Measurements from ENCODE around the gene CCDC70.
"Not testable (repeated sequence)": the region's sequence is repeated elsewhere in the genome, so short reads cannot be mapped to it uniquely, and the experiment has no call there.

The CCDC70 gene

GRCh38 chr13:51861723-51862300 lies at the start of gene CCDC70:
Gene CCDC70, plus strand, starts transcription at chr13:51861969. Its CDS starts 3,443 bp downstream, at chr13:51865412.
- no peak for DNase-seq

GRCh38 chr13:51814071-51814470 lies 47.7 kb upstream of the CCDC70 start:
- DNase-seq: no peak

- peak; percentile 25 for DNase-seq
These were observed 46.7 kb upstream of the CCDC70 start for GRCh38 chr13:51814825-51815650.

GRCh38 chr13:51815848-51816247 lies 45.9 kb upstream of the CCDC70 start:
- no peak for DNase-seq

- DNase-seq: no peak
These were observed 45.0 kb upstream of the CCDC70 start for GRCh38 chr13:51816604-51817249.

GRCh38 chr13:51817717-51818116 lies 44.1 kb upstream of the CCDC70 start:
- DNase-seq: no peak

GRCh38 chr13:51818276-51818675 lies 43.5 kb upstream of the CCDC70 start:
- DNase-seq: no peak

GRCh38 chr13:51818781-51819511 lies 42.8 kb upstream of the CCDC70 start:
- DNase-seq: no peak

- DNase-seq: no peak
These were observed 42.2 kb upstream of the CCDC70 start for GRCh38 chr13:51819544-51819943.

GRCh38 chr13:51820016-51820597 lies 41.7 kb upstream of the CCDC70 start:
- DNase-seq: no peak

GRCh38 chr13:51821606-51822005 lies 40.2 kb upstream of the CCDC70 start:
- no peak for DNase-seq

GRCh38 chr13:51822106-51822815 lies 39.5 kb upstream of the CCDC70 start:
- no peak for DNase-seq

GRCh38 chr13:51823359-51823758 lies 38.4 kb upstream of the CCDC70 start:
- DNase-seq: no peak

- DNase-seq: no peak
These were observed 37.9 kb upstream of the CCDC70 start for GRCh38 chr13:51823863-51824262.

- DNase-seq: not testable (repeated sequence)
These were observed 37.1 kb upstream of the CCDC70 start for GRCh38 chr13:51824712-51825111.

GRCh38 chr13:51825165-51825592 lies 36.6 kb upstream of the CCDC70 start:
- no peak for DNase-seq

GRCh38 chr13:51825681-51826254 lies 36.0 kb upstream of the CCDC70 start:
- no peak for DNase-seq

- no peak for DNase-seq
These were observed 35.2 kb upstream of the CCDC70 start for GRCh38 chr13:51826606-51827005.

GRCh38 chr13:51827254-51827653 lies 34.5 kb upstream of the CCDC70 start:
- DNase-seq: no peak

GRCh38 chr13:51828730-51829567 lies 32.8 kb upstream of the CCDC70 start:
- DNase-seq: no peak

GRCh38 chr13:51829568-51829899 lies 32.2 kb upstream of the CCDC70 start:
- no peak for DNase-seq
